Erythroblast (primary cell): ENCODE measurements around the gene PAQR3.

Experiments used
- GATA1 ChIP-seq: IDR thresholded peaks from 2 replicates; pipeline ENCODE4 v1.6.1; 2011; ENCODE audit warnings: low read depth, mild to moderate bottlenecking, control low read depth, low read length, moderate library complexity
- POLR2A ChIP-seq: IDR thresholded peaks from 2 replicates; pipeline ENCODE4 v1.6.1; 2011; ENCODE audit warnings: mild to moderate bottlenecking, low read length

- TF ChIP-seq POLR2A (no peak), GATA1 (no peak)
Observed at GRCh38 chr4:78936989-78937388, 2.2 kb downstream of the PAQR3 start.
